ENCODE data around the gene ZNF181. TPM values are rescaled to one million over a fixed set of nuclear protein-coding genes. Genes with fewer than 3 reads are reported as not detected.
"Not testable (repeated sequence)": the region's sequence is repeated elsewhere in the genome, so short reads cannot be mapped to it uniquely, and the experiment has no call there.

Gene ZNF181
- total RNA-seq (21.5 TPM), polyA plus RNA-seq (14.2 TPM)
- long read RNA-seq, donor 1, result 0 reads
- long read RNA-seq, donor 2, full-length matches to known transcripts, result 4 of 4 reads
- long read RNA-seq, donor 2, partial matches to known transcripts, result 0 of 4 reads
- long read RNA-seq, donor 2, other reads (novel, unspliced or antisense), result 0 of 4 reads
- long read RNA-seq, donor 3, partial matches to known transcripts, result 0 of 5 reads
- long read RNA-seq, donor 3, other reads (novel, unspliced or antisense), result 5 of 5 reads
- long read RNA-seq, donor 4, result 0 reads
- long read RNA-seq, donor 5, full-length matches to known transcripts, result 3 of 3 reads
- long read RNA-seq, donor 5, partial matches to known transcripts, result 0 of 3 reads
- long read RNA-seq, donor 5, other reads (novel, unspliced or antisense), result 0 of 3 reads
- long read RNA-seq, donor 6, result 0 reads
- long read RNA-seq, donor 7, partial matches to known transcripts, result 0 of 1 reads
- long read RNA-seq, donor 7, other reads (novel, unspliced or antisense), result 0 of 1 reads
- long read RNA-seq, donor 8, partial matches to known transcripts, result 0 of 1 reads
- long read RNA-seq, donor 8, other reads (novel, unspliced or antisense), result 0 of 1 reads
- long read RNA-seq, donor 9, full-length matches to known transcripts, result 2 of 2 reads
- long read RNA-seq, donor 9, partial matches to known transcripts, result 0 of 2 reads
- long read RNA-seq, donor 9, other reads (novel, unspliced or antisense), result 0 of 2 reads
- long read RNA-seq, donor 10, partial matches to known transcripts, result 0 of 1 reads
- long read RNA-seq, donor 10, other reads (novel, unspliced or antisense), result 0 of 1 reads

DNA sequence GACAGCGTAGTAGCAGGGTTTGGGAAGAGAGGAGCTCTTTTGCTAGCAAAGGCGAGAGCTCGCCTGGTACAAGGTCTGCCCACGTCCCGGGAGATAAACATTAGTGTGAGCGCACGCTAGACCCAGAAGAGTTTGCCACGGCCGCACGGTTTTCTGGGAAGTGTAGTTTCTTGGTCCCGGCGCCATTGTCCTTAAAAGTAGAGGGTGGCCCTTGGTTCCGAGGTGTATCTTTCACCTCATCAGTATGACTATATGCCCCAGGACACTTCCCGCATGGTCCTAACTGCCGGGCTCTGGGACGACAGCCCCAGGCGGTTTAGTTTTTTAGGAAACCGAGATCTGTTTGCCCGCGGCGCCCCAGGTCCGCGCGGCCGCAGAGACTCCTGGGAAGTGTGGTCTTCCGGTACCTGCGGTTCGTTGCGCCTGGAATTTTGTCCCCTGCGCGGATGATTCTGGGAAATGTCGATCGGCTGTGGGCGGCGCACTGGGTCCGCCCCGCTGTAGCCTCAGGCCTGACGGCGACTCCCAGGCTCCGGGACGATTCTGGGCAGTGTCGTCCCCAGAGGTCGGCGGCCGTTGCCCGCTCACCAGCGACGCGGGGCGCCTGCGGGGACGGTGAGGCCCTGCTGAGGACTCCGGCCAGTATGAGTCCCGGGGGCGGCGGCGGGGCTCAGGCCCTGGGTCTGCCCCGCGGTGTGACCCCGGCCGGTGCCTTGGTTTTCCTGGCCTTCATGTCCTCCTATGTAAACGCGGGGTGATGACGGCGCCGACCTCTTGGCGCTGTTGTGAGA is at the start of gene ZNF181:
Gene ZNF181 (plus strand): TSS at position 498 of the 791 bp plus-strand sequence. CDS start 795 bp downstream, outside the sequence.
- H3K36me3 ChIP-seq (ENCODE audit: control insufficient read depth in 2 of 2, insufficient read depth in 2 of 2, low read length in 1 of 2), result peaks cover 5 to 6% of the 10 kb centered on the region in 2 donors
- DNase-seq (ENCODE audit: low read depth in 6 of 9, low spot score in 9 of 9), result peak; percentile 69 to 94 (median 81)
- H3K4me1 ChIP-seq (ENCODE audit: control insufficient read depth in 2 of 2, insufficient read depth in 2 of 2, low read length in 2 of 2), result peaks cover 5 to 11% of the 10 kb centered on the region in 2 donors
- peak within 1 kb of the TSS; percentile 83 to 95 for H3K27ac ChIP-seq (ENCODE audit: low read depth in 1 of 2, low read length in 1 of 2)
- WGBS, result under 1% methylated on average over 67 of the region's 67 CpGs
- no peaks in the 10 kb centered on the region for H3K27me3 ChIP-seq (ENCODE audit: control insufficient read depth in 2 of 2, insufficient read depth in 1 of 2, low read length in 1 of 2)
- peak within 1 kb of the TSS; percentile 69 to 77 for H3K4me3 ChIP-seq (ENCODE audit: low read length in 2 of 2)
- H3K9me3 ChIP-seq (ENCODE audit: control insufficient read depth in 2 of 2, insufficient read depth in 1 of 2, low read length in 1 of 2), result no peaks in the 10 kb centered on the region

GRCh38 chr19:34685266-34685665 is 48.8 kb upstream of the ZNF181 start:
- over 99% methylated on average over 5 of the region's 5 CpGs for WGBS
- not testable (repeated sequence) for H3K9me3 ChIP-seq (ENCODE audit: control insufficient read depth in 2 of 2, insufficient read depth in 1 of 2, low read length in 1 of 2); DNase-seq (ENCODE audit: low read depth in 6 of 9, low spot score in 9 of 9); H3K4me1 ChIP-seq (ENCODE audit: control insufficient read depth in 2 of 2, insufficient read depth in 2 of 2, low read length in 2 of 2); H3K27me3 ChIP-seq (ENCODE audit: control insufficient read depth in 2 of 2, insufficient read depth in 1 of 2, low read length in 1 of 2); H3K4me3 ChIP-seq (ENCODE audit: low read length in 2 of 2); H3K27ac ChIP-seq (ENCODE audit: low read depth in 1 of 2, low read length in 1 of 2)
- peaks cover 12 to 14% of the 10 kb centered on the region in 2 donors for H3K36me3 ChIP-seq (ENCODE audit: control insufficient read depth in 2 of 2, insufficient read depth in 2 of 2, low read length in 1 of 2)

DNA sequence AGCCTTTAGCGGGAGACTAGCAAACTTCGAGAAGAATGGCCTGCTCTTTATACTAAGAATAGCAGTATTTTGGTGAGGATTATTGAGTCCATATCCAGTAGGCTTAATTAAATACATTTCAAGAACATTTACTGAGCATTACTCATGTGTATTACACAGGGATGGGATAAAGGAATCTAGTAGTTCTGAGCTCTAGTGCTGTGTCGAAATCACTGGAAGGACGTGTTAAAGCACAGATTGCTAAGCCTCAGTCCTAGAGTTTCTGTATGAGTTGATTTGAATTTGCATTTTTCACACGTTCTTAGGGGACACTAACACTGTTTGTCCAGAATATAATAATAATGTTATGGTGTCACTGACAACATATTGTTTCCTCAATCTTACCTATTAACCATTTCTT is 47.6 kb upstream of the ZNF181 start:
- H3K27me3 ChIP-seq (ENCODE audit: control insufficient read depth in 2 of 2, insufficient read depth in 1 of 2, low read length in 1 of 2), result no peaks in the 10 kb centered on the region
- 95% methylated on average over 5 of the region's 5 CpGs for WGBS
- no peak for DNase-seq (ENCODE audit: low read depth in 6 of 9, low spot score in 9 of 9)
- no peaks in the 10 kb centered on the region for H3K4me1 ChIP-seq (ENCODE audit: control insufficient read depth in 2 of 2, insufficient read depth in 2 of 2, low read length in 2 of 2)
- H3K4me3 ChIP-seq (ENCODE audit: low read length in 2 of 2), result no peak overlapping the region
- H3K27ac ChIP-seq (ENCODE audit: low read depth in 1 of 2, low read length in 1 of 2), result no peak overlapping the region
- peaks cover 10 to 11% of the 10 kb centered on the region in 2 donors for H3K36me3 ChIP-seq (ENCODE audit: control insufficient read depth in 2 of 2, insufficient read depth in 2 of 2, low read length in 1 of 2)
- peaks cover 0 to 8% of the 10 kb centered on the region in 2 donors for H3K9me3 ChIP-seq (ENCODE audit: control insufficient read depth in 2 of 2, insufficient read depth in 1 of 2, low read length in 1 of 2)

DNA sequence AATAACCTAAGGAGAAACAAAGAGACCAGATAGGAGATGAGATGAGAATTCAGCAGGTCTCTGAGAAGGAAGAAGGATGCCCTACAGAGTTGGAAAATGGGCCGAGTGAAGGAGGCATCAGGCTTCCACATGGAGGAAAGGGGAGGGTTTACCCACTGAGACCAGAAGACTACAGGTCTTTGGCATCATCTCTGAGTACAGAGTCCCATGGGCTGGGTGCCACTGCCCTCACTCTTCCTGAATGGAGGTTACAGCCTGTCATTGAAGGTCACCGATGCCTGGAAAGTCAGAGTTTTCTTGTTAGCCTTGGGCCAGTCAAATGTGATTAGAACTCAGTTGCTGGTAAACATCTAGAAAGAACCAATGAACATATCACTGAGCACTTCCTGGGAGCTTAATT is 46.7 kb upstream of the ZNF181 start:
- DNase-seq (ENCODE audit: low read depth in 6 of 9, low spot score in 9 of 9), result no peak
- Histone ChIP-seq H3K36me3 (ENCODE audit: control insufficient read depth in 2 of 2, insufficient read depth in 2 of 2, low read length in 1 of 2) (peaks cover 6 to 9% of the 10 kb centered on the region in 2 donors), H3K9me3 (ENCODE audit: control insufficient read depth in 2 of 2, insufficient read depth in 1 of 2, low read length in 1 of 2) (peaks cover 0 to 6% of the 10 kb centered on the region in 2 donors), H3K27me3 (ENCODE audit: control insufficient read depth in 2 of 2, insufficient read depth in 1 of 2, low read length in 1 of 2) (no peaks in the 10 kb centered on the region), H3K4me3 (ENCODE audit: low read length in 2 of 2) (no peak overlapping the region), H3K27ac (ENCODE audit: low read depth in 1 of 2, low read length in 1 of 2) (no peak overlapping the region), H3K4me1 (ENCODE audit: control insufficient read depth in 2 of 2, insufficient read depth in 2 of 2, low read length in 2 of 2) (no peaks in the 10 kb centered on the region)
- 73% methylated on average over 2 of the region's 2 CpGs for WGBS

DNA sequence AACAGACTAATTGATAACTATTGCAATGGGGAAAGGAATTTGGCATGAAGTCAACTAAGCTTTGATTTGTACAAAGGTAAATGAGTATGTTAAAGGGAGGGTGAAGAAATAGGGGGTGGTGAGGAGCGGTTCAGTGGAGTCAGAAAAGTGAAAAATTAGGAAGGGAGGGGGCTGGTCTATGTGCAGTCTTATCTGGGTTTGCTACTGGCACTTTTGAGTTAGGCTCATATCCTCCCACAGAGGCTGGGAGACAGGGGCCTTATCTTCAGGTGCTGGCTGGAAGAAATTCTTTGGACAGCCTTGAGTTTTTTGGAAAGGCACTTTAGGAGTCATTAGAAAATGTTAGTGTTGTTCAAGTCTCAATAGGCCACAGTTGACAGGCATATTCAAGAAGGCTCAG is 45.5 kb upstream of the ZNF181 start:
- Histone ChIP-seq H3K4me1 (ENCODE audit: control insufficient read depth in 2 of 2, insufficient read depth in 2 of 2, low read length in 2 of 2) (no peaks in the 10 kb centered on the region), H3K36me3 (ENCODE audit: control insufficient read depth in 2 of 2, insufficient read depth in 2 of 2, low read length in 1 of 2) (peaks cover 0 to 3% of the 10 kb centered on the region in 2 donors), H3K4me3 (ENCODE audit: low read length in 2 of 2) (no peak overlapping the region), H3K27ac (ENCODE audit: low read depth in 1 of 2, low read length in 1 of 2) (no peak overlapping the region), H3K9me3 (ENCODE audit: control insufficient read depth in 2 of 2, insufficient read depth in 1 of 2, low read length in 1 of 2) (peaks cover 0 to 4% of the 10 kb centered on the region in 2 donors), H3K27me3 (ENCODE audit: control insufficient read depth in 2 of 2, insufficient read depth in 1 of 2, low read length in 1 of 2) (no peaks in the 10 kb centered on the region)
- WGBS, result 94% methylated on average over 1 of the region's 1 CpG
- DNase-seq (ENCODE audit: low read depth in 6 of 9, low spot score in 9 of 9), result no peak

GRCh38 chr19:34690372-34690771 is 43.7 kb upstream of the ZNF181 start:
- no peaks in the 10 kb centered on the region for H3K4me1 ChIP-seq (ENCODE audit: control insufficient read depth in 2 of 2, insufficient read depth in 2 of 2, low read length in 2 of 2)
- DNase-seq (ENCODE audit: low read depth in 6 of 9, low spot score in 9 of 9), result no peak
- 98% methylated on average over 3 of the region's 3 CpGs for WGBS
- H3K27ac ChIP-seq (ENCODE audit: low read depth in 1 of 2, low read length in 1 of 2), result no peak overlapping the region
- H3K36me3 ChIP-seq (ENCODE audit: control insufficient read depth in 2 of 2, insufficient read depth in 2 of 2, low read length in 1 of 2), result no peaks in the 10 kb centered on the region
- H3K27me3 ChIP-seq (ENCODE audit: control insufficient read depth in 2 of 2, insufficient read depth in 1 of 2, low read length in 1 of 2), result no peaks in the 10 kb centered on the region
- H3K4me3 ChIP-seq (ENCODE audit: low read length in 2 of 2), result no peak overlapping the region
- H3K9me3 ChIP-seq (ENCODE audit: control insufficient read depth in 2 of 2, insufficient read depth in 1 of 2, low read length in 1 of 2), result no peaks in the 10 kb centered on the region

- 38% methylated on average over 2 of the region's 2 CpGs for WGBS
- no peak for DNase-seq (ENCODE audit: low read depth in 6 of 9, low spot score in 9 of 9)
- Histone ChIP-seq H3K4me3 (ENCODE audit: low read length in 2 of 2) (no peak overlapping the region), H3K27ac (ENCODE audit: low read depth in 1 of 2, low read length in 1 of 2) (no peak overlapping the region), H3K9me3 (ENCODE audit: control insufficient read depth in 2 of 2, insufficient read depth in 1 of 2, low read length in 1 of 2) (no peaks in the 10 kb centered on the region), H3K27me3 (ENCODE audit: control insufficient read depth in 2 of 2, insufficient read depth in 1 of 2, low read length in 1 of 2) (no peaks in the 10 kb centered on the region), H3K4me1 (ENCODE audit: control insufficient read depth in 2 of 2, insufficient read depth in 2 of 2, low read length in 2 of 2) (no peaks in the 10 kb centered on the region), H3K36me3 (ENCODE audit: control insufficient read depth in 2 of 2, insufficient read depth in 2 of 2, low read length in 1 of 2) (no peaks in the 10 kb centered on the region)
Observed at GRCh38 chr19:34692549-34692948, 41.5 kb upstream of the ZNF181 start.

GRCh38 chr19:34707661-34708060 is 26.4 kb upstream of the ZNF181 start:
- 77% methylated on average over 2 of the region's 2 CpGs for WGBS
- H3K27me3 ChIP-seq (ENCODE audit: control insufficient read depth in 2 of 2, insufficient read depth in 1 of 2, low read length in 1 of 2), result no peaks in the 10 kb centered on the region
- H3K27ac ChIP-seq (ENCODE audit: low read depth in 1 of 2, low read length in 1 of 2), result no peak overlapping the region
- no peak overlapping the region for H3K4me3 ChIP-seq (ENCODE audit: low read length in 2 of 2)
- peaks cover 1 to 4% of the 10 kb centered on the region in 2 donors for H3K9me3 ChIP-seq (ENCODE audit: control insufficient read depth in 2 of 2, insufficient read depth in 1 of 2, low read length in 1 of 2)
- DNase-seq (ENCODE audit: low read depth in 6 of 9, low spot score in 9 of 9), result no peak
- no peaks in the 10 kb centered on the region for H3K4me1 ChIP-seq (ENCODE audit: control insufficient read depth in 2 of 2, insufficient read depth in 2 of 2, low read length in 2 of 2)
- H3K36me3 ChIP-seq (ENCODE audit: control insufficient read depth in 2 of 2, insufficient read depth in 2 of 2, low read length in 1 of 2), result no peaks in the 10 kb centered on the region

All from thymus (tissue), 14 donors.